NCI-H82 (cell line): ENCODE data around the gene GNPTAB.

Experiments
- DNase-seq: peaks from one replicate; lab custom pipeline; 2025; lab: John Stamatoyannopoulos, UW

The GNPTAB gene

GRCh38 chr12:101804409-101804808 is 26.4 kb downstream of the GNPTAB start:
- DNase-seq = no peak

- DNase-seq = no peak
These were observed 26.8 kb downstream of the GNPTAB start for GRCh38 chr12:101803978-101804377.

- no peak for DNase-seq
These were observed 28.3 kb downstream of the GNPTAB start for GRCh38 chr12:101802486-101802885.

GRCh38 chr12:101799774-101800173 is 31.0 kb downstream of the GNPTAB start:
- DNase-seq = no peak

- no peak for DNase-seq
These were observed 35.0 kb downstream of the GNPTAB start for GRCh38 chr12:101795786-101796185.

- no peak for DNase-seq
These were observed 35.7 kb downstream of the GNPTAB start for GRCh38 chr12:101795013-101795412.

GRCh38 chr12:101794574-101794973 is 36.2 kb downstream of the GNPTAB start:
- no peak for DNase-seq

GRCh38 chr12:101793401-101793800 is 37.4 kb downstream of the GNPTAB start:
- no peak for DNase-seq

GRCh38 chr12:101792046-101792931 is 38.5 kb downstream of the GNPTAB start:
- no peak for DNase-seq

- no peak for DNase-seq
These were observed 41.6 kb downstream of the GNPTAB start for GRCh38 chr12:101789171-101789570.

GRCh38 chr12:101785671-101786070 is 45.1 kb downstream of the GNPTAB start:
- DNase-seq = no peak

- DNase-seq = peak; percentile 30
These were observed 46.4 kb downstream of the GNPTAB start for GRCh38 chr12:101784376-101784775.

GRCh38 chr12:101783838-101784237 is 46.9 kb downstream of the GNPTAB start:
- no peak for DNase-seq

- peak; percentile 71 for DNase-seq
These were observed 47.6 kb downstream of the GNPTAB start for GRCh38 chr12:101783150-101783549.

- DNase-seq = no peak
These were observed 48.5 kb downstream of the GNPTAB start for GRCh38 chr12:101782273-101782731.

GRCh38 chr12:101781834-101782233 is 48.9 kb downstream of the GNPTAB start:
- no peak for DNase-seq

GRCh38 chr12:101780599-101780998 is 50.2 kb downstream of the GNPTAB start:
- DNase-seq = no peak

GRCh38 chr12:101779626-101780025 is 51.1 kb downstream of the GNPTAB start:
- DNase-seq = no peak

- DNase-seq = no peak
These were observed 51.6 kb downstream of the GNPTAB start for GRCh38 chr12:101779200-101779599.

- no peak for DNase-seq
These were observed 52.8 kb downstream of the GNPTAB start for GRCh38 chr12:101777978-101778377.

GRCh38 chr12:101777485-101777884 is 53.3 kb downstream of the GNPTAB start:
- DNase-seq = no peak

- DNase-seq = no peak
These were observed 54.9 kb downstream of the GNPTAB start for GRCh38 chr12:101775816-101776215.

- peak; percentile 78 for DNase-seq
These were observed 57.1 kb downstream of the GNPTAB start for GRCh38 chr12:101773650-101774162.
